ENCODE data around the gene EEPD1. TPM values are rescaled to one million over a fixed set of nuclear protein-coding genes. Genes with fewer than 3 reads are reported as not detected.

EEPD1 gene
- polyA plus RNA-seq, 1 of the 3 experiments (the other 2 are of a cell fraction) = 5.0 TPM

GRCh38 chr7:36228039-36228438 lies 75.0 kb downstream of the EEPD1 start (continued):
- TF ChIP-seq, protein P1, sequence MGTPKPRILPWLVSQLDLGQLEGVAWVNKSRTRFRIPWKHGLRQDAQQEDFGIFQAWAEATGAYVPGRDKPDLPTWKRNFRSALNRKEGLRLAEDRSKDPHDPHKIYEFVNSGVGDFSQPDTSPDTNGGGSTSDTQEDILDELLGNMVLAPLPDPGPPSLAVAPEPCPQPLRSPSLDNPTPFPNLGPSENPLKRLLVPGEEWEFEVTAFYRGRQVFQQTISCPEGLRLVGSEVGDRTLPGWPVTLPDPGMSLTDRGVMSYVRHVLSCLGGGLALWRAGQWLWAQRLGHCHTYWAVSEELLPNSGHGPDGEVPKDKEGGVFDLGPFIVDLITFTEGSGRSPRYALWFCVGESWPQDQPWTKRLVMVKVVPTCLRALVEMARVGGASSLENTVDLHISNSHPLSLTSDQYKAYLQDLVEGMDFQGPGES (IDR thresholded peaks at IDR 0.05; ENCODE audit: low read depth, low read length) = no peak

GRCh38 chr7:36231406-36231805 lies 78.4 kb downstream of the EEPD1 start:
- DNase-seq = no peak
- TF ChIP-seq YY1 (IDR thresholded peaks at IDR 0.05; ENCODE audit: low read depth) = no peak
- TF ChIP-seq RCOR1 (IDR thresholded peaks at IDR 0.05; ENCODE audit: low read length) = no peak
- no peak for TF ChIP-seq MXI1 (IDR thresholded peaks at IDR 0.05; ENCODE audit: low read depth, low read length)
- TF ChIP-seq USF1 (IDR thresholded peaks at IDR 0.05; ENCODE audit: borderline replicate concordance, low read depth) = no peak
- no peak for TF ChIP-seq GABPA (IDR thresholded peaks at IDR 0.05; ENCODE audit: low read depth)
- no peak for TF ChIP-seq TCF12 (IDR thresholded peaks at IDR 0.05)
- TF ChIP-seq GATA2 (CRISPR knock-in tag; IDR thresholded peaks at IDR 0.05) = no peak
- TF ChIP-seq RFX5 (IDR thresholded peaks at IDR 0.05; ENCODE audit: low read length) = no peak
- TF ChIP-seq, protein P2, sequence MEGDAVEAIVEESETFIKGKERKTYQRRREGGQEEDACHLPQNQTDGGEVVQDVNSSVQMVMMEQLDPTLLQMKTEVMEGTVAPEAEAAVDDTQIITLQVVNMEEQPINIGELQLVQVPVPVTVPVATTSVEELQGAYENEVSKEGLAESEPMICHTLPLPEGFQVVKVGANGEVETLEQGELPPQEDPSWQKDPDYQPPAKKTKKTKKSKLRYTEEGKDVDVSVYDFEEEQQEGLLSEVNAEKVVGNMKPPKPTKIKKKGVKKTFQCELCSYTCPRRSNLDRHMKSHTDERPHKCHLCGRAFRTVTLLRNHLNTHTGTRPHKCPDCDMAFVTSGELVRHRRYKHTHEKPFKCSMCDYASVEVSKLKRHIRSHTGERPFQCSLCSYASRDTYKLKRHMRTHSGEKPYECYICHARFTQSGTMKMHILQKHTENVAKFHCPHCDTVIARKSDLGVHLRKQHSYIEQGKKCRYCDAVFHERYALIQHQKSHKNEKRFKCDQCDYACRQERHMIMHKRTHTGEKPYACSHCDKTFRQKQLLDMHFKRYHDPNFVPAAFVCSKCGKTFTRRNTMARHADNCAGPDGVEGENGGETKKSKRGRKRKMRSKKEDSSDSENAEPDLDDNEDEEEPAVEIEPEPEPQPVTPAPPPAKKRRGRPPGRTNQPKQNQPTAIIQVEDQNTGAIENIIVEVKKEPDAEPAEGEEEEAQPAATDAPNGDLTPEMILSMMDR (IDR thresholded peaks at IDR 0.05) = no peak
- no peak for TF ChIP-seq FOSL2 (IDR thresholded peaks at IDR 0.05; ENCODE audit: borderline replicate concordance, low read depth)
- TF ChIP-seq, protein P3, sequence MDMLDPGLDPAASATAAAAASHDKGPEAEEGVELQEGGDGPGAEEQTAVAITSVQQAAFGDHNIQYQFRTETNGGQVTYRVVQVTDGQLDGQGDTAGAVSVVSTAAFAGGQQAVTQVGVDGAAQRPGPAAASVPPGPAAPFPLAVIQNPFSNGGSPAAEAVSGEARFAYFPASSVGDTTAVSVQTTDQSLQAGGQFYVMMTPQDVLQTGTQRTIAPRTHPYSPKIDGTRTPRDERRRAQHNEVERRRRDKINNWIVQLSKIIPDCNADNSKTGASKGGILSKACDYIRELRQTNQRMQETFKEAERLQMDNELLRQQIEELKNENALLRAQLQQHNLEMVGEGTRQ (IDR thresholded peaks at IDR 0.05; ENCODE audit: borderline replicate concordance, low read depth, low read length) = no peak
- no peak for TF ChIP-seq EZH2phosphoT487 (IDR thresholded peaks at IDR 0.05; ENCODE audit: borderline replicate concordance, low read depth)
- no peak for TF ChIP-seq NFIC (IDR thresholded peaks at IDR 0.05; ENCODE audit: borderline replicate concordance)
- TF ChIP-seq SMC3 (IDR thresholded peaks at IDR 0.05; ENCODE audit: low read depth, low read length) = no peak
- no peak for TF ChIP-seq RXRA (IDR thresholded peaks at IDR 0.05; ENCODE audit: borderline replicate concordance, low read depth)
- no peak for TF ChIP-seq TEAD4 (IDR thresholded peaks at IDR 0.05; ENCODE audit: borderline replicate concordance, insufficient read depth)
- TF ChIP-seq POLR2AphosphoS5 (IDR thresholded peaks at IDR 0.05; ENCODE audit: low read depth, low read length) = no peak
- TF ChIP-seq RAD21 (IDR thresholded peaks at IDR 0.05; ENCODE audit: low read length) = no peak
- TF ChIP-seq, protein P4, sequence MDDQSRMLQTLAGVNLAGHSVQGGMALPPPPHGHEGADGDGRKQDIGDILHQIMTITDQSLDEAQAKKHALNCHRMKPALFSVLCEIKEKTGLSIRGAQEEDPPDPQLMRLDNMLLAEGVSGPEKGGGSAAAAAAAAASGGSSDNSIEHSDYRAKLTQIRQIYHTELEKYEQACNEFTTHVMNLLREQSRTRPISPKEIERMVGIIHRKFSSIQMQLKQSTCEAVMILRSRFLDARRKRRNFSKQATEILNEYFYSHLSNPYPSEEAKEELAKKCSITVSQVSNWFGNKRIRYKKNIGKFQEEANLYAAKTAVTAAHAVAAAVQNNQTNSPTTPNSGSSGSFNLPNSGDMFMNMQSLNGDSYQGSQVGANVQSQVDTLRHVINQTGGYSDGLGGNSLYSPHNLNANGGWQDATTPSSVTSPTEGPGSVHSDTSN (IDR thresholded peaks at IDR 0.05) = no peak
- CTCF ChIA-PET = interaction anchor here (0.7 to 1.0 kb wide), 3 partner anchors 10 to 77 kb away, joined by 3 to 5 read pairs (median 3); no protein-coding TSS in a partner anchor
- Histone ChIP-seq H4K20me1 (ENCODE audit: insufficient read depth) (no peaks in the 10 kb centered on the region), H3F3A (replicated peaks; ENCODE audit: insufficient read depth) (no peaks in the 10 kb centered on the region), H3K4me3 (ENCODE audit: low read depth in 2 of 2, low read length in 1 of 2) (no peak overlapping the region), H3K27me3 (ENCODE audit: insufficient read depth) (no peaks in the 10 kb centered on the region), H3K4me1 (ENCODE audit: control insufficient read depth in 1 of 2, insufficient read depth in 2 of 2, low read depth in 1 of 2, low read length in 1 of 2) (peaks cover 0 to 9% of the 10 kb centered on the region in 2 experiments; a peak in 1 of 4 replicates), H3K9me3 (no peaks in the 10 kb centered on the region), H3K4me2 (no peak overlapping the region), H3K36me3 (replicated peaks in 1 of 2; ENCODE audit: control insufficient read depth in 1 of 2, insufficient read depth in 2 of 2, low read length in 1 of 2) (no peaks in the 10 kb centered on the region), H3K79me2 (ENCODE audit: insufficient read depth) (no peaks in the 10 kb centered on the region), H3K27ac (ENCODE audit: low read depth in 2 of 2, low read length in 1 of 2) (no peak overlapping the region), H3K9ac (no peak overlapping the region), H3K9me2 (no peaks in the 10 kb centered on the region), H2AFZ (ENCODE audit: low read depth) (no peak overlapping the region)
- POLR2A ChIA-PET = no interaction called here
- 90% methylated on average over 6 of the region's 6 CpGs for WGBS (ENCODE audit: low lambda C conversion rate)

Data from SK-N-SH (cell line).